ENCODE measurements around the gene PI4K2A.

DNA sequence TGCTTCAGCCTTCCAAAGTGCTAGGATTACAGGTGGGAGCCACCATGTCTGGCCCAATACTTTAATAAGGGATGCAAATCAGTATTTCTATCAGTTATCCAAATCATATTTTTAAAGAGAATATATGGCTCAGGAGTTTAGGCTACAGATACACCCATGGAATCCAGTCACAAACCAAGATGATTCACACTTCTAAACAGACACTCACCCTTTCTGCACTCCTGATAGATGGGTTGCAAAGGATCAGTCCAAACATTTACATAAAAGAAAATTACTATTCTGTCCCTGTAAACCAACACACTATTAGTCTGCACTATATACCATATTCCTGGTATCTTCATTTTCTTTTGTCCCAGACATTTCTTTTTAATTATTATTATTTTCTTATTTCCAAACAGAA is 9.4 kb upstream of the PI4K2A start:
- TF ChIP-seq, protein P1, sequence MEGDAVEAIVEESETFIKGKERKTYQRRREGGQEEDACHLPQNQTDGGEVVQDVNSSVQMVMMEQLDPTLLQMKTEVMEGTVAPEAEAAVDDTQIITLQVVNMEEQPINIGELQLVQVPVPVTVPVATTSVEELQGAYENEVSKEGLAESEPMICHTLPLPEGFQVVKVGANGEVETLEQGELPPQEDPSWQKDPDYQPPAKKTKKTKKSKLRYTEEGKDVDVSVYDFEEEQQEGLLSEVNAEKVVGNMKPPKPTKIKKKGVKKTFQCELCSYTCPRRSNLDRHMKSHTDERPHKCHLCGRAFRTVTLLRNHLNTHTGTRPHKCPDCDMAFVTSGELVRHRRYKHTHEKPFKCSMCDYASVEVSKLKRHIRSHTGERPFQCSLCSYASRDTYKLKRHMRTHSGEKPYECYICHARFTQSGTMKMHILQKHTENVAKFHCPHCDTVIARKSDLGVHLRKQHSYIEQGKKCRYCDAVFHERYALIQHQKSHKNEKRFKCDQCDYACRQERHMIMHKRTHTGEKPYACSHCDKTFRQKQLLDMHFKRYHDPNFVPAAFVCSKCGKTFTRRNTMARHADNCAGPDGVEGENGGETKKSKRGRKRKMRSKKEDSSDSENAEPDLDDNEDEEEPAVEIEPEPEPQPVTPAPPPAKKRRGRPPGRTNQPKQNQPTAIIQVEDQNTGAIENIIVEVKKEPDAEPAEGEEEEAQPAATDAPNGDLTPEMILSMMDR (IDR thresholded peaks at IDR 0.05), result no peak
- TF ChIP-seq POLR2A (IDR thresholded peaks at IDR 0.05) (no peak), POLR2AphosphoS5 (IDR thresholded peaks at IDR 0.05; ENCODE audit: insufficient read depth in 1 of 2, low read depth in 1 of 2) (no peak)
